A204.1 (cell line): ENCODE measurements around the gene XPR1.
"Not testable (repeated sequence)": the region's sequence is repeated elsewhere in the genome, so short reads cannot be mapped to it uniquely, and the experiment has no call there.

Experiments used
- FAIRE-seq: peaks from 2 replicates; lab custom pipeline; 2012; peaks lifted over from hg19 to GRCh38; lab: Jason Lieb, UNC

The XPR1 gene

DNA sequence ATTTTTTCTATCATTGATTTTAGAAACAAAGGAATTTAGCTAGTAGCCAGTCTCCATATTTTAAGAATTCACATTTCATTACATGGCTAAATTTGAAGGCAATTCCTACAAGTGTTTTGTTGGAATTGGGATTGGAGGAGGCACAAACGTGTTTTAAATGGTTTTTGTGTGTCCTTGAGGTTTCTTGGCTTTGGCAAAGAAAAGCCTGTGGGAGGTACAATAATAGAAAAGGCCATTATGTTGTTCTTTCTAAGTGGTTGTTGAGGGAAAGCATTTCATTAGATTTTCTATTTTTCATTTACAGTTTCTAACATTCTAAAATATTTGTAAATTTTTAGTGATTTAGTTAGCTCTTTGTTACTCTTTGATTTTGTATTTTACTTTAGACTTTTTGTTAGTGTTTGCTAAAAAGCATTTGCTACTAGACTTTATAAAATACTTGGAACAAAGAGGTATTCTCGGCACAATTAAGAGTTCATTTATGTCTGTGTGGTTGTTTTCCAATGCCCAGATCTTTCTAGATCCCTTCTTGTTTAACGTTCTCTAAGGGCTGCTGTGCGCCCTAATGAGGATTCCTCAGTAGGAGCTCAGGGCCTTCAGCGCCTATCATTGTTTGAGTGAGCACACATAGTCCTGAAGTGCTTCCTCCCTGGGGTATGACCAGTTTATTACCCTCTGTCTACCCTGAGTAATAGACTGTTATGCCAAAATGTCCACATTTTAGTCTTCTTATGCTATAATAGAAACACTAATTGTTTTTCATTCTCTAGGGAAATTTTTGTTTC is 210.9 kb downstream of the XPR1 start:
- no peak for FAIRE-seq

DNA sequence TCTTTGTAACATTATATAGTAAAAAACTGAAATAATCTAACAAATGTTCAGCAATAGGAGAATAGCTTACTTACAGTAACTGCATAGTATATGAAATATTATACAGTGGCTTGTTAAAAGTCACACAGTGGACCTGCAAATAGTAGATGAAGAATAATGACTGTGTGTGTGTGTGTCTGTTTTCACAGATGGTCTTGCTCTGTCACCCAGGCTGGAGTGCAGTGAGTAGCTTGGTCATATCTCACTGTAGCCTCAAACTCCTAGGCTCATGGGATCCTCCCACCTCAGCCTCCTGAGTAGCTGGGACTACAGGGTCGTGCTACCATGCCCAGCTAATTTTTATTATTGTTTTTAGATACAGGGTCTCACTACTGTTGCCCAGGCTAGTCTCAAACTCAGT is 213.5 kb downstream of the XPR1 start:
- FAIRE-seq, result no peak

DNA sequence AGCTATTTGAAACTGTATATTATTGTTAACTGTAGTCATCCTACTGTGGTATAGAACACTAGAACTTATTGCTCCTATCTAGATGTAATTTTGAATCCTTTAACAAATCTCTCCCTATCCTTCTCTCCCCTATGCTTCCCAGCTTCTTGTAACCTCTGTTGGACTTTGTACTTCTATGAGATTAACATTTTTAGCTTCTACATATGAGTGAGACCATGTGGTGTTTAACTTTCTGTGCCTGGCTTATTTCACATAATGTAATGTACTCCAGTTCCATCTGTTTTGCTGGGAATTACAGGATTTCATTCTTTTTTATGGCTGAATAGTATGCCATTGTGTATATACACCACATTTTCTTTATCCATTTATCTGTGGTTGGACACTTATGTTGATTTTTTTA is 216.4 kb downstream of the XPR1 start:
- FAIRE-seq, result no peak

GRCh38 chr1:180849031-180849775 is 217.4 kb downstream of the XPR1 start:
- FAIRE-seq, result no peak

DNA sequence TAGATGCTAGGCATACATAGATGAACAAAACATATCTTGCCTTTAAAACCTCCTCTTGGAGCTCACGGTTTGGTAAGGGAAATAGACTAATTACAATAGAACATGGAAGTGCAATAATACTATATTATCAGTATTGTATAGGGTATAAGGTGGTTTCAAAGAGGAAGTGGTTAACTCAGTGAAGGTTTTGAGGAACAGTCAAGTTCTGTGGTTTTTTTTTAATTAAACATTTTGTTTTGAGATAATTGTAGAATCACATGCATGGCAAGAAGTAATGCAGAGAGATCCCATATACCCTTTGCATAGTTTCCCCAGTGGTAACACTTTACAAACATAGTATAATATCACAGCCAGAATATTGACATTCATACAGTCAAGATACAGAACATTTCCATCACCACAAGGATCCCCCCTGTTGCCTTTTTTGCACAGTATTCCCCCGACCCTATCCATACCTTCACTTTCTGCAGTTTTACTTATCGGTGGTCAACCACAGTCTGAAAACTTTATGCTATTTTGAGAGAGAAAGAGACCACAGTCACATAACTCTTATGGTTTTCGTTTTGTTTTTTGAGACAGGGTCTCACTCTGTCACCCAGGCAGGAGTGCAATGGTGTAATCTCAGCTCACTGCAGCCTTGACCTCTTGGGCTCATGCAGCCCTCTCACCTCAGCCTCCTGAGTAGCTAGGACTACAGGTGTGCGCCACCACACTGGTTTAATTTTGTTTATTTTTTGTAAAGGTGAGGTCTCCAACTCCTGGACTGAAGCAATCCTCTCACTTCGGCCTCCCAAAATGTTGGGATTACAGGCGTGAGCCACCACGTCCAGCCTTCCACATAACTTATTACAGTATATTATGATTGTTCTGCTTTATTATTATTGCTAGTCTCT is 220.4 kb downstream of the XPR1 start:
- no peak for FAIRE-seq

DNA sequence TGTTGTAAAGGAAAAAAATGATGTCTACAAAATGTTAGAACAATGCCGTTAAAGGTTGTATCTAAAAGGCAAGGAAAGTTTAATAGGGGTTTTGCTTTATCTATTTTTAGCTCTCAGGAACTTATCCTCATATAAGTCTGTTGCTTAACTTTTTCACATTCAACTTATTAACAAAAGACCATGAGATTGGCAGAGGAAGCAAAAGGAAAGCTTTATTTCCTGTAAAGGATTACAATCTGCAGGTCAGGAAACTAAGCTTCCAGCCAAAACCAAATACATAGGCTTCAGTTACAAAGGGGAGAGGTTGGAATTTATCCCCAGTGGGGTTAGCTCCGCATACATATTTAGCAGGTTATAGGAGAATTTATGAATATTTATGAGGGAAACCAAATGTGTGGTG is 222.2 kb downstream of the XPR1 start:
- FAIRE-seq, result no peak

GRCh38 chr1:180854456-180854855 is 222.6 kb downstream of the XPR1 start:
- no peak for FAIRE-seq

- FAIRE-seq, result not testable (repeated sequence)
Measured at GRCh38 chr1:180857947-180858725, 226.3 kb downstream of the XPR1 start.

GRCh38 chr1:180859306-180859705 is 227.5 kb downstream of the XPR1 start:
- FAIRE-seq, result no peak

DNA sequence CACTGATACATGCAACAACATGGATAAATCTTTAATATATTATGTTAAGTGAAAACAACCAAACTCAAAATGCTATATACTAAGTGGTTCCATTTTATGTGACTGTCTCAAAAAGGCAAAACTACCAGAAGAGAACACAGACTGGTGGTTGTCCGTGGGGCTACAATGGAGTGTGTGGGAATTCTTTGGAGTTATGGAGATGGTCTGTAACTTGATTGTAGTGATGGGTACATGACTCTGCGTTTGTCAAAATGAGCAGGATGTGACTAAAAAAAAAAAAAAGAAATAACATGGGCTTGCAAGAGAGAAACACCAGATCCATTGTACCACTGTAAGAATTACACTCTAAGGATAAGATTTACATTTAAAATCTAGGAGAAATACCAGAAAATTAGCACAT is 228.7 kb downstream of the XPR1 start:
- FAIRE-seq, result no peak

DNA sequence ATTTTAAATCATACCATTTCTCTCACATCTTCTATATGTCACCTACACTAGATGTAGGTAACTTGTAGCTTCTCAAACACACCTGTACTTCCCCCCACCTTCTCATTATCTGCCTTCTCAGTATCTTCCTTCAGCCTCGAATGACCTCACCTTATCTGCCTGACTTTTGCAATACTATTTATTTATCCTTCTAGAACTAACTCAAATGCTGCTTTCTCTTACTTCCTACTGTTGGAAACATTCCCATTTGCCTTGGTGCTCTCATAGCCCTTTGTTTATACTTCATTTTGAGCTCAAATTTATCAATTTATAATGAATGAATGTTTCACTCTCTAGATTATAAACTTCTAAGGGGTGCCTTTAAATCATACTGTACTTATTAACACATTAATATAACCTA is 230.5 kb downstream of the XPR1 start:
- no peak for FAIRE-seq

DNA sequence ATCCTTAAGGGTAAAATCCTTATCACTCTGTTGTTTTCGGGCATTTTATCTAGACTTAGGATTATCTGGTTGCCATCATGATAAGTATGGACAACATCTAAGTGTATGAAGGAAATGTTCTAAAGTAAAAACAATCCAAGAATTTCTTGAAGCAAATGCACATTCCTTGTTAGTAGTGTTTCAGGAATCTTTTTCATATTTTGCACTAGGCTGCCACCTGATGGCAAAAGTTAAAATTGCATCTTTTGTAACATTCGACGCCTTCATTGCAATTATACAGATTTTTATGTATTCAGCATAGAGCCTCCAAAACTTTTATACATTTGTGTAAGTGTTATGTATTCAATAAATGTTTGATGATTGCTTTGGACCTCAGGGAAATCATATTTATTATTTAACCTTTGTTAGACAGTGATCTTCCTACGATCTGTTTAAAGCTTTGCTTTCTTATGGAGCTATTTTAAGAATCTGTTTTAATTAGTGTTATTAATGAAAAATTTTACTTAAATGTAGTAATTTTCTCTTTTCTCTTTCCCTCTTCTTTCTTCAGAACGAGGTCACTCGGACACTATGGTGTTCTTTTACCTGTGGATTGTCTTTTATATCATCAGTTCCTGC is 231.4 kb downstream of the XPR1 start:
- peak; percentile 98 for FAIRE-seq

DNA sequence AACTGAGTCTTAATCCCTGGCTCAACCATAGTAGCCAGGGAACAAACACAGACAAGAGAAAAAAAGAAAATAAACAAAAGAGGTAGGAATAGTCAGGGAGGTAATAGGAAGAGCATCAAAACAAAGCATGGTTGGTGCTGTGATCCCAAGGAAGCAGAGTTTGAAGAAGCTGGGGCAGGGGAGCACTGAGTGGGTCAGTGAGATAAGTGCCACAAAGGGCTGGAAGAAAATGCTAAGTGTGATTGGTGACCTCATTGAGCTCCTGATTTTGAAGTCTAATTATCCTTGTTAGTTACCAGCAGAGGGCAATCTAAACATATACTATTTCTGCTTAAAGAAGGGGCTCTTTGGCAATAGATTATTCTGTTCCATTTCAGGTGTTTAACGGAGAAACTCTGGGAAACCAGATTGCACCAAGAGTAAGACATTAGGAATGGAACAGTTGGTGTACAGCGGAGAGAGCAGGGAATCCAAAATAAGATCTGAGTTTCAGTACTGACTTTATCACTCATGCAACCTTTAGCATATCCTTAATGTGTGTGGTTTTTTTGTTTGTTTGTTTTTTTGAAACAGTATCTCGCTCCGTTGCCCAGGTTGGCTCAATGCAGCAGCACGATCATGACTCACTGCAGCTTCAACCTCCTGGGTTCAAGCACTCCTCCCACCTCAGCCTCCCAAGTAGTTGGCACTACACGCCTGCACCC is 250.1 kb downstream of the XPR1 start:
- peak; percentile 30 for FAIRE-seq

GRCh38 chr1:180884588-180885300 is 252.9 kb downstream of the XPR1 start:
- FAIRE-seq, result no peak

DNA sequence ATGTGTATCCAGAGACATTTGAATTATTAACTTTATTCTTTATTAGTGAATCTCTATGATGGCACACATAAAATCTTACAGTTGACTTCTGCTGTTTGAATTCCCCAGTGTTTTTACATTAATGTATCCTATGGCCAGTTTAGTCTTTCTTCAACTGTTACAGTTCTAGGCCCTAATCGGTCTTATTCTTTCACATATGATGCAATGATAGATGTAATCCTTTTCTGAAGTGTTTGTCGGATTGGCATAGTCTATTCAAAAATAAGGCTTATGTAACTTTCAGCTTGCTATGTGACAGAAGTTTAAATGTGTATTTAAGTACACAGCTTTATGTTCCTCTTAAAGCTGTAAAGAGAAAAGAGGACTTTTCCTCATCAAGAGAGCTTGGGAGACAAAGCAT is 254.5 kb downstream of the XPR1 start:
- FAIRE-seq, result no peak

DNA sequence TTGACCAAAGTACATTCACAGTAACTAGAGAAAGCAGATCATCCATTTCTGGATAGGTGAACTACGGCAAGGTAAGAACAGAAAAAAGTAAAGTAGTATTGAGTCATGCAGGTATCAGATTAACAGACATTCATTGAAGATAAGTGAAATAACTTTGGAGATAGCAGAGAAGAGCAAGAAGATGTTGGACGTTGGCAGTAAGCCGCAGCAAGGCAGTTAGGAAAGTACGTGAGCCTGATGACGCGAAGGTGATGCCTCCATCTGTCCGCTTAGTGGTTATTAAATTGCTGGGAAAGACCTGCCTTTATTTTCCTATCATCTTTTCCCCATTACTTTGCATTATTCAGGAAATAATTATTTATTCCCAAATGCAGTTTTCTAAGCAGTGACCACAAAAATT is 256.0 kb downstream of the XPR1 start:
- no peak for FAIRE-seq

GRCh38 chr1:180888870-180889269 is 257.0 kb downstream of the XPR1 start:
- no peak for FAIRE-seq

- FAIRE-seq, result no peak
Measured at GRCh38 chr1:180889325-180889724, 257.5 kb downstream of the XPR1 start.

DNA sequence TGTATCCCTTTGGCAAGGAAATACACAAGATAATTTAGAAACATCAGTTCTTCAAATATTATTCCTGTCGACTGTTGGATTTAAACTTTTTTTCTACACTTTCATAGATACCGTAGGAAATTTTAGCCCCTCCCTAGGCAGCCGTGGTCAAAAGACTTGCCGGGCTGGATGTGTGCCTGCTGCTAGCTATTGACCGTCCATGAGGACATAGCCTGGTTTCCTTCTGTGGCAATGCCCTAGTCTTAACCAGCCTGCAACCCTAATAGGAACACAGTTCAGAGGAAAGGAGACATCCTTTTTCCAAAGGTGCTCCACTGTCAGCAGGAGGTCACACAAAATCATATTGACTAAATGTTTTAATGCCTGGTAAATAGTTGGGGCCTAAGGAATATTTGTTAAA is 260.4 kb downstream of the XPR1 start:
- no peak for FAIRE-seq

- FAIRE-seq, result no peak
Measured at GRCh38 chr1:180892675-180893074, 260.9 kb downstream of the XPR1 start.
